Subcutaneous abdominal adipose tissue (tissue), 5 donors: ENCODE measurements around the gene MAP7.
"Not testable (repeated sequence)": the region's sequence is repeated elsewhere in the genome, so short reads cannot be mapped to it uniquely, and the experiment has no call there.

ENCODE experiments used
- H3K27ac ChIP-seq: one replicate; pipeline ENCODE4 v1.7.0; 2013; ENCODE audit warnings: low read depth, mild to moderate bottlenecking, inconsistent platforms, low read length, moderate library complexity
- H3K27me3 ChIP-seq, 5 donors: one replicate each; pipeline ENCODE4 v1.7.0; 2013; ENCODE audit warnings: low read length in 5 of 5, inconsistent platforms in 1 of 5; ENCODE audit not compliant: control insufficient read depth in 5 of 5, insufficient read depth in 4 of 5
- H3K36me3 ChIP-seq, 5 donors: one replicate each; pipeline ENCODE4 v1.7.0; 2013; ENCODE audit warnings: low read length in 5 of 5; ENCODE audit not compliant: control insufficient read depth in 5 of 5, insufficient read depth in 5 of 5
- H3K4me1 ChIP-seq, 5 donors: one replicate each; pipeline ENCODE4 v1.7.0; 2013; ENCODE audit warnings: low read length in 5 of 5, mild to moderate bottlenecking in 3 of 5, moderate library complexity in 1 of 5; ENCODE audit not compliant: control insufficient read depth in 5 of 5, insufficient read depth in 5 of 5
- H3K4me3 ChIP-seq, 5 donors: one replicate each; pipeline ENCODE4 v1.7.0; 2013; ENCODE audit warnings: low read length in 5 of 5, low read depth in 1 of 5
- H3K9ac ChIP-seq, 5 donors: one replicate each; pipeline ENCODE4 v1.7.0; 2013; ENCODE audit warnings: low read length in 5 of 5, mild to moderate bottlenecking in 4 of 5, moderate library complexity in 3 of 5
- H3K9me3 ChIP-seq, 5 donors: one replicate each; pipeline ENCODE4 v1.7.0; 2013; ENCODE audit warnings: low read length in 5 of 5; ENCODE audit not compliant: control insufficient read depth in 5 of 5
- donor health status: healthy.
- donor health status: healthy.
- donor health status: healthy.
- donor health status: healthy.
- donor health status: healthy.

The MAP7 gene

DNA sequence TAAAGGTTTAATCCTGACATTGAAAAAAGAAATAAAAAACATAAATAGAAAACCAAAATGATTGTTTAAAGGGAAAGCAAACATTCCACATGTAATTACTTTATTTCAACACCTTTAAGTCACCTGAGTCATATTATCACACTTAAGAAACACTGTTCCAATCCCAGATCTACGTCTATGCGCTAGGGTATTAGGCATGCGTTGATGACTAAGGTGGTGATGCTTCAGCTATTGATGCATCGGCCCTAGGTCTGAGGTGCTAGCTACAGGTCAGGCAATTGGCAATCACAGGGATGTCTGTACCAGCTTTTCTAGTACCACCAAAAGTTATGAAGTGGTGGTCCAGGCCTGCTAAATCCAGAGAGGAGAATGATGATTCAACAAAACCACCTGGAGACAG lies 162.9 kb downstream of the MAP7 start:
- no peaks in the 10 kb centered on the region for H3K9me3 ChIP-seq
- no peak overlapping the region for H3K27ac ChIP-seq
- H3K27me3 ChIP-seq = no peaks in the 10 kb centered on the region
- H3K4me3 ChIP-seq = no peak overlapping the region
- H3K9ac ChIP-seq = no peak overlapping the region
- no peaks in the 10 kb centered on the region for H3K4me1 ChIP-seq
- no peaks in the 10 kb centered on the region for H3K36me3 ChIP-seq

GRCh38 chr6:136383268-136383937 lies 166.8 kb downstream of the MAP7 start:
- Histone ChIP-seq H3K9me3 (no peaks in the 10 kb centered on the region), H3K4me1 (no peaks in the 10 kb centered on the region), H3K9ac (no peak overlapping the region), H3K27ac (no peak overlapping the region), H3K4me3 (no peak overlapping the region), H3K27me3 (no peaks in the 10 kb centered on the region), H3K36me3 (no peaks in the 10 kb centered on the region)

- no peaks in the 10 kb centered on the region for H3K4me1 ChIP-seq
- peaks cover 0 to 2% (median 0%) of the 10 kb centered on the region in 5 donors for H3K36me3 ChIP-seq
- H3K4me3 ChIP-seq = no peak overlapping the region
- H3K27me3 ChIP-seq = no peaks in the 10 kb centered on the region
- H3K9ac ChIP-seq = no peak overlapping the region
- no peaks in the 10 kb centered on the region for H3K9me3 ChIP-seq
- H3K27ac ChIP-seq = no peak overlapping the region
These were observed 167.5 kb downstream of the MAP7 start for GRCh38 chr6:136382676-136383252.

- Histone ChIP-seq H3K4me1 (no peaks in the 10 kb centered on the region), H3K4me3 (no peak overlapping the region), H3K36me3 (peaks cover 0 to 5% (median 0%) of the 10 kb centered on the region in 5 donors), H3K27ac (no peak overlapping the region), H3K27me3 (no peaks in the 10 kb centered on the region), H3K9ac (no peak overlapping the region), H3K9me3 (no peaks in the 10 kb centered on the region)
These were observed 171.3 kb downstream of the MAP7 start for GRCh38 chr6:136378888-136379287.

DNA sequence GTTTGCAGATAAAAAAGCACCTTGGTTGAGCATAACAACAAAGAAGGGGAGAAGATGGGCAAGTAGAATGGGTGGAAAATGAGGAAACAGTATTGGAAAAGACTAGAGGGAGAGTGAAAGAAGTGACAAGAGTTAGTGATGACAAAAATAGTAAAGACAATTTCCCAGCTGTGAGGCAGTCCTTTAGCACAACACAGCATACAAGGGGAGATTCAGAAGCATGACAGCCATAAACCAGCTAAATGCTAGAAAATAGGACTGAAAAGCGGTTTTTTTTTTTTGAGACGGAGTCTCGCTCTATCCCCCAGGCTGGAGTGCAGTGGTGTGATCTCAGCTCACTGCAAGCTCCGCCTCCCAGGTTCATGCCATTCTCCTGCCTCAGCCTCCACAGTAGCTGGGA lies 174.4 kb downstream of the MAP7 start:
- H3K9ac ChIP-seq, H3K9me3 ChIP-seq, H3K36me3 ChIP-seq, H3K27me3 ChIP-seq, H3K4me3 ChIP-seq, H3K4me1 ChIP-seq, H3K27ac ChIP-seq: not testable (repeated sequence)

- Histone ChIP-seq H3K4me3 (no peak overlapping the region), H3K4me1 (peaks cover 0 to 4% (median 0%) of the 10 kb centered on the region in 5 donors), H3K27me3 (no peaks in the 10 kb centered on the region), H3K9ac (no peak overlapping the region), H3K27ac (no peak overlapping the region), H3K9me3 (no peaks in the 10 kb centered on the region), H3K36me3 (peaks cover 0 to 3% (median 2%) of the 10 kb centered on the region in 5 donors)
These were observed 178.3 kb downstream of the MAP7 start for GRCh38 chr6:136371959-136372358.

DNA sequence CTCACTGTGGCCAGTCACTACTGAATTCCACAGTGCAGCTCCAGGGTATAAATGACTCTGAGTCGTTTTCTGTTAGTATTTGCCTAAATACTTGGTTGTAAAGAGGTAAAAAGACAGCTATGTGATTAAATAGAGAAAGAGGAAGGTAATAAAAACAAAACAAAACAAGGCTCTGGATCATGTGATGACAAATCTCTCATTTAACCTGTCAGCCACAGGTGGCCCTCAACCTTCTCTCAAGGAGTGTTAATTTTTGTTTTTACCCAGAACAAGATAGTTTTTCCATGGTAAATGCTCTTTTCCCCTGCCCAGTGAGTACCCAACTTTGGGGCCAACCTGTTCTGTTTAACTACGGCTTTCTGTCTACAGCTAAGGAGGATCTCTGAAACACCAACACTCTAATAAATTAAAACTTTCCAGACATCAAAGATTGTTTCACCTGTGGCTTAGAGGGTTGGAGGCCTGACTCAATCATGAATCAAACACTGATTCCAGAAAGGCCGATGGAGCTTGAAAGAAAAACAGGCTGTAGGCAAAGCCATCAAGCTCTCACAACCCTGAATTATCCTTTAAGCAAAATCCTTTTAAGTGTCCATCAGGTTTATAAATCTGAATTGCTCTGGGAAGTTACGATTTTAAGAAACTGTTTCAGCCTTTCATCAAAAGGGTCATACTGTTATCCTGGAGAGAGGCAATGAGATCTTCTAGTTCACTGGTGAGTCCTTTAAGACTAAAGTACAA lies 179.1 kb downstream of the MAP7 start:
- H3K4me3 ChIP-seq = no peak overlapping the region
- no peaks in the 10 kb centered on the region for H3K27me3 ChIP-seq
- H3K9ac ChIP-seq = no peak overlapping the region
- no peak overlapping the region for H3K27ac ChIP-seq
- no peaks in the 10 kb centered on the region for H3K9me3 ChIP-seq
- peaks cover 0 to 3% (median 0%) of the 10 kb centered on the region in 5 donors for H3K36me3 ChIP-seq
- peaks cover 0 to 4% (median 0%) of the 10 kb centered on the region in 5 donors for H3K4me1 ChIP-seq

DNA sequence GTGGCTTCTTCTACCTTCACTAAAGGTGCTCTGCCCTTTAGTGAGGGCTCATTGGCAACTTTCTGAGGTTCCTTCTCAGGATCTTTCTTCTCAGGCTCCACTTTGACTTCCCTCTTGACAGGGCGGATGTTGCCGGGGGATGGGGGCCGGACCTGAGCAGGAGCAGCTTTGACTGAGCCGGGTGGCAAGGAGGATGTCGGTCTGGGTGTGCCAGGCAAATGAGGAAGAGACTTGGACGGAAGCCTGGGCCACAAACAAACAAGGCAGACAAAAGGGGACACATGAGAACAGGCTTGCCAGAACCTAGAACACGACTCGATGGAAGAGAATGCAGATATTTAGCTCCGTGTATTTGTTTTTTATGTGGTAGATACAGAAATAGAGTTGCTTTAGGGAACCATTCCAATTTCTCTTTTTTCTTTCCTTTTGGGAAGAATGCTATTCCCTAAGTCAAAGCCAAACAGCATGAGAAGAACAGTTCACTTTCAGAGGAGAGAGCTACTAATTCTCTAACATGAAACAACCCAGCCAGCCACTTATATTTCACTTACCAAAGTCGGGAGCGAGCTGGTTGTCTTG lies 184.4 kb downstream of the MAP7 start:
- peaks cover 0 to 5% (median 0%) of the 10 kb centered on the region in 5 donors for H3K4me1 ChIP-seq
- H3K27ac ChIP-seq = no peak overlapping the region
- H3K4me3 ChIP-seq = peak overlapping the region in 1 of 5 donors; percentile 19
- no peak overlapping the region for H3K9ac ChIP-seq
- peaks cover 2 to 17% (median 5%) of the 10 kb centered on the region in 5 donors for H3K36me3 ChIP-seq
- H3K27me3 ChIP-seq = no peaks in the 10 kb centered on the region
- H3K9me3 ChIP-seq = no peaks in the 10 kb centered on the region

GRCh38 chr6:136362421-136363356 lies 187.5 kb downstream of the MAP7 start:
- Histone ChIP-seq H3K27me3 (no peaks in the 10 kb centered on the region), H3K9me3 (no peaks in the 10 kb centered on the region), H3K27ac (no peak overlapping the region), H3K9ac (no peak overlapping the region), H3K4me1 (peaks cover 0 to 5% (median 0%) of the 10 kb centered on the region in 5 donors), H3K36me3 (peaks cover 2 to 24% (median 10%) of the 10 kb centered on the region in 5 donors), H3K4me3 (no peak overlapping the region)
